ENCODE data around the gene MYOCOS.
A peak's percentile ranks its signal among the peaks of the same experiment; 100 is the strongest.

MYOCOS gene

DNA sequence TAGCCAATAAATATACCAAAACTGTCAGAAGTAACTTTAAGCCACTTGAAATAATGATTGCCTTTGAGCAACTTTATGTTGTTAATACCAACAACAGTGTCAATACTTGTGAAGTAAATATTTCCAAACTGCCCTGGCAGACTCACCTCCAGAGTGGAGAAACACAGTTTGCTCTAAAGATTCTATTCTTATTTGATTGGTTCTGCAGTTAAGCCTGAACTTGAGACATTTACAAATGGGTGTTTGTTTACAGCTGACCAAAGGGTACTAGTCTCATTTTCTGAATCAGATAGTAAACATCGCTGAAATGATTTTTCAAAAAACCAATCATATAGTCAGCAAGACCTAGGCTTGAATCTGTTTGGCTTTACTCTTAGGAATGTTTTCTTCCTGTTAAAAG, 31.8 kb downstream of the MYOCOS start:
- no peak for TF ChIP-seq POLR2AphosphoS5 (IDR thresholded peaks at IDR 0.05; ENCODE audit: low read depth)
- TF ChIP-seq, protein P1, sequence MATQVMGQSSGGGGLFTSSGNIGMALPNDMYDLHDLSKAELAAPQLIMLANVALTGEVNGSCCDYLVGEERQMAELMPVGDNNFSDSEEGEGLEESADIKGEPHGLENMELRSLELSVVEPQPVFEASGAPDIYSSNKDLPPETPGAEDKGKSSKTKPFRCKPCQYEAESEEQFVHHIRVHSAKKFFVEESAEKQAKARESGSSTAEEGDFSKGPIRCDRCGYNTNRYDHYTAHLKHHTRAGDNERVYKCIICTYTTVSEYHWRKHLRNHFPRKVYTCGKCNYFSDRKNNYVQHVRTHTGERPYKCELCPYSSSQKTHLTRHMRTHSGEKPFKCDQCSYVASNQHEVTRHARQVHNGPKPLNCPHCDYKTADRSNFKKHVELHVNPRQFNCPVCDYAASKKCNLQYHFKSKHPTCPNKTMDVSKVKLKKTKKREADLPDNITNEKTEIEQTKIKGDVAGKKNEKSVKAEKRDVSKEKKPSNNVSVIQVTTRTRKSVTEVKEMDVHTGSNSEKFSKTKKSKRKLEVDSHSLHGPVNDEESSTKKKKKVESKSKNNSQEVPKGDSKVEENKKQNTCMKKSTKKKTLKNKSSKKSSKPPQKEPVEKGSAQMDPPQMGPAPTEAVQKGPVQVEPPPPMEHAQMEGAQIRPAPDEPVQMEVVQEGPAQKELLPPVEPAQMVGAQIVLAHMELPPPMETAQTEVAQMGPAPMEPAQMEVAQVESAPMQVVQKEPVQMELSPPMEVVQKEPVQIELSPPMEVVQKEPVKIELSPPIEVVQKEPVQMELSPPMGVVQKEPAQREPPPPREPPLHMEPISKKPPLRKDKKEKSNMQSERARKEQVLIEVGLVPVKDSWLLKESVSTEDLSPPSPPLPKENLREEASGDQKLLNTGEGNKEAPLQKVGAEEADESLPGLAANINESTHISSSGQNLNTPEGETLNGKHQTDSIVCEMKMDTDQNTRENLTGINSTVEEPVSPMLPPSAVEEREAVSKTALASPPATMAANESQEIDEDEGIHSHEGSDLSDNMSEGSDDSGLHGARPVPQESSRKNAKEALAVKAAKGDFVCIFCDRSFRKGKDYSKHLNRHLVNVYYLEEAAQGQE (IDR thresholded peaks at IDR 0.05; ENCODE audit: insufficient replicate concordance, low read depth): no peak
- H3K4me3 ChIP-seq (replicated peaks; ENCODE audit: insufficient read depth, low read length): no peak overlapping the region
- H3K27ac ChIP-seq (replicated peaks): no peak overlapping the region

DNA sequence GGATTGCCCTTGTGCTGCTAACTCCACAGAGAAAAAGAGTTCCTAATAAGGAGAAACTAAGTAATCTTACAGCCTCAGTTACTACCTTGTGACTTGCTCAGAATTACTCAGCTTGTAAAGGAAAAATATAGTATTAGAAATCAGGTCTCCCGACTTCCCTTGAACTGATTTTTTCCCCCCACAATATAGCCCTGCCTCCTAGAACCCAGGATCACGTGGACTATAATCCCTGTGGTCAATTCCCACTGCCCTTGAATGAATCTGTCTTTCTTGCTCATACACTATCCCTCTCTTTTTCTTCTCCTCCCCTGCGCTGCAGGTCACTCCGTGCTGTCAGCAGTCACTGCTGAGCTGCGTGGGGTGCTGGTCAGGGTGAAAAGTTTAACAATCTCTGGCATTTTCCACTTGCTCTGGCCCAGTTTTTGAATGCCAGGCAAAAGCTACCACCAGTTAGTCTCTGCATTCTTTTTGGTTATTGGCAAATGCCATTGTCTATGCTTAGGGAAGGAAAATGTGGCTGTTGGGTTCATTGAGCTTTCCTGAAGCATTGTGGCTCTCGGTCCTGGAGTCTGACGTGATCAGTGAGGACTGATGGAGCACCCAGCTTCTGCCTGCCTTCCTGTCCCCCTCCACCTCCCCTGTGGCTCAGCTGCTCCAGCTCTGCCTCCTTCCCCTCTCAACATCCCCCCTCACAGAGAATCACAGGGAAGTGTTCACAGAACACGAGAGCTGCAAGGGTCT, 32.3 kb downstream of the MYOCOS start:
- H3K4me3 ChIP-seq (replicated peaks; ENCODE audit: insufficient read depth, low read length): no peak overlapping the region
- TF ChIP-seq GABPA (IDR thresholded peaks at IDR 0.05; ENCODE audit: low read depth) (no peak), POLR2AphosphoS5 (IDR thresholded peaks at IDR 0.05; ENCODE audit: low read depth) (no peak), SPI1 (IDR thresholded peaks at IDR 0.05; ENCODE audit: borderline replicate concordance, low read depth) (no peak)
- TF ChIP-seq, protein P2, sequence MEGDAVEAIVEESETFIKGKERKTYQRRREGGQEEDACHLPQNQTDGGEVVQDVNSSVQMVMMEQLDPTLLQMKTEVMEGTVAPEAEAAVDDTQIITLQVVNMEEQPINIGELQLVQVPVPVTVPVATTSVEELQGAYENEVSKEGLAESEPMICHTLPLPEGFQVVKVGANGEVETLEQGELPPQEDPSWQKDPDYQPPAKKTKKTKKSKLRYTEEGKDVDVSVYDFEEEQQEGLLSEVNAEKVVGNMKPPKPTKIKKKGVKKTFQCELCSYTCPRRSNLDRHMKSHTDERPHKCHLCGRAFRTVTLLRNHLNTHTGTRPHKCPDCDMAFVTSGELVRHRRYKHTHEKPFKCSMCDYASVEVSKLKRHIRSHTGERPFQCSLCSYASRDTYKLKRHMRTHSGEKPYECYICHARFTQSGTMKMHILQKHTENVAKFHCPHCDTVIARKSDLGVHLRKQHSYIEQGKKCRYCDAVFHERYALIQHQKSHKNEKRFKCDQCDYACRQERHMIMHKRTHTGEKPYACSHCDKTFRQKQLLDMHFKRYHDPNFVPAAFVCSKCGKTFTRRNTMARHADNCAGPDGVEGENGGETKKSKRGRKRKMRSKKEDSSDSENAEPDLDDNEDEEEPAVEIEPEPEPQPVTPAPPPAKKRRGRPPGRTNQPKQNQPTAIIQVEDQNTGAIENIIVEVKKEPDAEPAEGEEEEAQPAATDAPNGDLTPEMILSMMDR (IDR thresholded peaks at IDR 0.05; ENCODE audit: insufficient read depth, low read length): no peak
- TF ChIP-seq, protein P1 (IDR thresholded peaks at IDR 0.05; ENCODE audit: insufficient replicate concordance, low read depth): no peak
- H3K27ac ChIP-seq (replicated peaks): no peak overlapping the region
- no peak for DNase-seq (ENCODE audit: low read depth in 1 of 2, low spot score in 1 of 2)
- peaks cover 9% of the 10 kb centered on the region for H3K27me3 ChIP-seq (ENCODE audit: insufficient read depth, poor library complexity, severe bottlenecking)

More for the DNA sequence above, 31.8 kb downstream of the MYOCOS start:
- peaks cover 9% of the 10 kb centered on the region for H3K27me3 ChIP-seq (ENCODE audit: insufficient read depth, poor library complexity, severe bottlenecking)
- DNase-seq (ENCODE audit: low read depth in 1 of 2, low spot score in 1 of 2): no peak

DNA sequence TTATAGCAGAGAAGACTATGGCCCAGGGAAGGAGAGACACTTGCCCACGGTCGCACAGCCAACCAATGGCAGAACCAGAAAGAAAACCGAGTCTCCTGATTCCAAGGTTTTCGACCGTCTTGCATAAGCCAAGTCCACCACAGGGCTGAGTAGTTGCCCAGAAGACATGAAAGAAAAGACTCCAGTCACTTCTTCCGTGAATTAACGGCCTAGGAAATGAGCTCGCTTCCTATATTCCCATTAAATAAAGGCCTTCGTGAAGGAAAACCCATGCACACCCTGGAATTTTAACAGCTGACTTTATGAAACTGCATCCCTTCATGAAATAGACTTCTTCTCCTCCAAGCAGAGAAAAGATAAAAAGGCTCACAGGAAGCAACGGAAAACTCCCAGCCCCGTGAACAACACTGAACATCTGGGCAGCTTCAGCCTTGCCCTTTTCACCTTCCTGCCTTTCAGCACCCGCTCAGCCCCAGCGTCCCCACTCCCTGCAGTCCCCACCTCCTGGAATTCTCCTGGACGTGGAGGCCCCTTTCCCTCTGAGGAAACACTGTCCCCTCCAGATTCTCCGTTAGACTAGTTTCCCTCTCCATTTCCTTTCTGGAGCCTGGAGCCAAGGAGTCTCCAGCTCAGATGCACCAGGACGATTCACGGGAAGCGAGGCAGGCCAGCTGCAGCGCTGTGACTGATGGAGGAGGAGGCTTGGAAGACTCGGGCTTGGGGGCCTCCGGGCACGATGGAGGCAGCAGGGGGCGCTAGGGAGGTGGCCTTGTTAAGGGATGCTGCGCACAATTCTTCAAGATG, 33.1 kb downstream of the MYOCOS start:
- H3K4me3 ChIP-seq (replicated peaks; ENCODE audit: insufficient read depth, low read length): no peak overlapping the region
- TF ChIP-seq GABPA (IDR thresholded peaks at IDR 0.05; ENCODE audit: low read depth): no peak
- TF ChIP-seq, protein P1 (IDR thresholded peaks at IDR 0.05; ENCODE audit: insufficient replicate concordance, low read depth): no peak
- TF ChIP-seq, protein P2 (IDR thresholded peaks at IDR 0.05; ENCODE audit: insufficient read depth, low read length): peak; percentile 66
- no peak for TF ChIP-seq SPI1 (IDR thresholded peaks at IDR 0.05; ENCODE audit: borderline replicate concordance, low read depth)
- no peak overlapping the region for H3K27ac ChIP-seq (replicated peaks)
- peaks cover 9% of the 10 kb centered on the region for H3K27me3 ChIP-seq (ENCODE audit: insufficient read depth, poor library complexity, severe bottlenecking)
- DNase-seq (ENCODE audit: low read depth in 1 of 2, low spot score in 1 of 2): peak; percentile 15 to 58
